ENCODE results near the gene AUH.

GRCh38 chr9:91180930-91181268 lies 180.8 kb downstream of the AUH start:
- TF ChIP-seq EZH2phosphoT487 (IDR thresholded peaks at IDR 0.05; ENCODE audit: insufficient read depth, low read depth) (no peak), EZH2 (IDR thresholded peaks at IDR 0.05; ENCODE audit: insufficient read depth, poor library complexity, severe bottlenecking) (no peak)
